Activated naive CD4-positive, alpha-beta T cell treated with anti-CD3 and anti-CD28 coated beads, Interleukin-2, amount 10 ng/mL, durations not matched to agents 5 hours and 36 hours (primary cell): ENCODE measurements around the gene CCDC142. TPM values are rescaled to one million over a fixed set of nuclear protein-coding genes. Genes with fewer than 3 reads are reported as not detected.

ENCODE experiments used
- total RNA-seq, 2 experiments: library from RNA; stranded (reverse); gene quantifications; one replicate each; pipeline ENCODE4 v1.2.3, GENCODE V29; 2021

Gene CCDC142
- total RNA-seq, 2 experiments from 2014 or later, result 24.8 to 26.2 TPM

Other genes starting within 250 kb of the CCDC142 start
- gene SLC4A5, start 139.6 kb downstream of the CCDC142 start, total RNA-seq, result 1 to 10 TPM; 2.8 to 4.6 TPM
- 100 to 1,000 TPM; 104 to 111 TPM for gene DCTN1, start 102.7 kb downstream of the CCDC142 start, total RNA-seq
- 1 to 10 TPM; 3.3 to 3.8 TPM for gene C2orf81, start 61.4 kb downstream of the CCDC142 start, total RNA-seq
- gene WDR54, start 61.3 kb downstream of the CCDC142 start, total RNA-seq, result 10 to 100 TPM; 78.2 to 79.5 TPM
- gene RTKN, start 41.1 kb downstream of the CCDC142 start, total RNA-seq, result under 1 TPM; 0.81 to 0.84 TPM
- 10 to 100 TPM; 42.9 to 47.0 TPM for gene INO80B, start 27.9 kb downstream of the CCDC142 start, total RNA-seq
- gene WBP1, start 24.6 kb downstream of the CCDC142 start, total RNA-seq, result 10 to 100 TPM; 54.2 to 57.3 TPM
- 10 to 100 TPM; 65.6 to 65.7 TPM for gene MOGS, start 17.6 kb downstream of the CCDC142 start, total RNA-seq
- 100 to 1,000 TPM; 122 to 123 TPM for gene MRPL53, start 10.3 kb downstream of the CCDC142 start, total RNA-seq
- 10 to 100 TPM; 38.3 to 44.5 TPM for gene TTC31, start 83 bp upstream of the CCDC142 start, total RNA-seq
- gene LBX2, start 16.6 kb upstream of the CCDC142 start, total RNA-seq, result under 1 TPM in 1 of 2 experiments, not detected in 1; 0.35 TPM
- gene PCGF1, start 24.7 kb upstream of the CCDC142 start, total RNA-seq, result 10 to 100 TPM; 26.2 to 29.8 TPM
- under 1 TPM; 0.55 to 0.63 TPM for gene TLX2, start 31.5 kb upstream of the CCDC142 start, total RNA-seq
- under 1 TPM; 0.10 to 0.26 TPM for gene DQX1, start 43.2 kb upstream of the CCDC142 start, total RNA-seq
- gene AUP1, start 46.7 kb upstream of the CCDC142 start, total RNA-seq, result 100 to 1,000 TPM; 109 to 110 TPM
- gene HTRA2, start 46.9 kb upstream of the CCDC142 start, total RNA-seq, result 10 to 100 TPM; 39.7 to 44.2 TPM
- under 1 TPM; 0.07 to 0.10 TPM for gene LOXL3, start 70.9 kb upstream of the CCDC142 start, total RNA-seq
- gene DOK1, start 71.7 kb upstream of the CCDC142 start, total RNA-seq, result 10 to 100 TPM; 28.2 to 30.7 TPM
- gene M1AP, start 165.3 kb upstream of the CCDC142 start, total RNA-seq, result not detected
- 1 to 10 TPM; 6.5 to 6.9 TPM for gene SEMA4F, start 171.2 kb upstream of the CCDC142 start, total RNA-seq